Activated naive CD4-positive, alpha-beta T cell (primary cell): ENCODE data around the gene CELF4.

Experiments used
- DNase-seq, 4 experiments: peaks; one replicate each; lab custom pipeline; 2025; lab: John Stamatoyannopoulos, UW

The CELF4 gene

GRCh38 chr18:37222354-37222998 lies 343.1 kb downstream of the CELF4 start:
- no peak for DNase-seq

DNA sequence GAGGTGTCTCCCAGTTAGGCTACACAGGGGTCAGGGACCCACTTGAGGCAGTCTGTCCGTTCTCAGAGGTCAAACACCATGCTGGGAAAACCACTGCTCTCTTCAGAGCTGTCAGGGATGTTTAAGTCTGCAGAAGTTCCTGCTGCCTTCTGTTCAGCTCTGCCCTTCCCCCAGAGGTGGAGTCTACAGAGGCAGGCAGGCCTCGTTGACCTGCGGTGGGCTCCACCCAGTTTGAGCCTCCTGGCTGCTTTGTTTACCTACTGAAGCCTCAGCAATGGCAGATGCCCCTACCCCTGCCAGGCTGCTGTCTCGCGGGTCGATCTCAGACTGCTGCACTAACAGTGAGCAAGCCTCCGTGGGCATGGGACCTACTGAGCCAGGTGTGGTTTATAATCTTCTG lies 346.3 kb downstream of the CELF4 start:
- DNase-seq = no peak

DNA sequence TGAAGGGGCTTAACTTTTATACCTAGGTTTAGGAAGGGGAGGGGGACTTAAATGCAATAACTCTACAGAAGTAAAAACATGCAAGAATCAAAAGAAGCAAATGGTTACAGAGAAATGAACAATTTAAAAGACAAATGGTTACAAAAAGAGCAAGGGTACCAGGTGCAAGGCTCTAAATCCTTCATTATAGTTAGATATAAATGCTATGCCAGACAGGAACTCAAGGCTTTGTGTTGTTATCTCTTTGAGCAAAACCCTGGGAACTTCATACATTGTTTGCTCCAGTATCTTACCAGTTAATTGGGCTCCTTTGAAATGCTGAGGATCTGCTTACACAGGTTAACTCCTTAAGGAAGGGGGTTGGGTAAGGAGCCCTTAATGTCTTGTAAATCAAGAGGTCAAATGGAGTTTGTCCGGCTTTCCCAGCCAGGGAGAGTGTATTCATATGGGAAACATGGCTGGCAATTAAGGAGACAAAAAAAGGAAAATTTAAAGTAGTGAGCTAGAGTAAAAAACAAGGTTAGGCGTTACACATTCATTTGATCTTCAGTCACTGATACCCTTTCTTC lies 347.5 kb downstream of the CELF4 start:
- DNase-seq = no peak

DNA sequence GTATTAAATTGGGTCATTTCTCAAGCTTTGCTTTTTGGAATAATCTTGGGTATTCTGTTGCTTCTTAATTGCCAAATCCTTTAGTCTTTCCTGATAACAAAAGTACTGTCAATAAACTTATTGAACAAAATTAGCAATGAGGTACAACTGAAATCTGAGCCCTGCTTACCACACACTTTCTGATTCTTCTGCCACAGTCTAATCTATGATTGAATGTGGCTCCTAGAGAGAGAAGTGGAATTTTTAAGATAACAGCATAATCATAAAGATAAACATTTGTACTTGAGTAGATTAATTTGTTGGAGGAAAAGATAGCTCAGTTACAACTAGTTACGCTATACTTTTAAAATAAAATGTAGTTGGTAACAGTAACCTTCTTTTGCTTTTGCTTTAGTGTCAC lies 354.8 kb downstream of the CELF4 start:
- DNase-seq = no peak

- no peak for DNase-seq
These were observed 358.3 kb downstream of the CELF4 start for GRCh38 chr18:37207343-37207742.

DNA sequence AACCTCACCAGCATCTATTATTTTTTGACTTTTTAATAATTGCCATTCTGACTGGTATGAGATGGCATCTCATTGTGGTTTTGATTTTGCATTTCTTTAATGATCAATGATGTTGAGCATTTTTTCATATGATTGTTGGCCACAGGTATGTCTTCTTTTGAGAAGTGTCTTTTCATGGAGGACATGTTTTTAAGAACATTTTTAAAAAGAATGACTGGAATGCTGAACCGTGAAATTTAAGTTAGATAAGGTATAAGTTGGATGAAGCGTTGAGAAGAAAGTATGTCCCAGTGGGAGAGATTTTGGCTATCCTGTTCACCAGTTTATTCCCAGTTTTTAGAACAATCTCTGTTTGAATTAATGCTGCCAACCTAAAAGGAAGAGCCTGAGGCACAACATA lies 365.9 kb downstream of the CELF4 start:
- DNase-seq = no peak
